ENCODE measurements around the gene PAX3. TPM values are rescaled to one million over a fixed set of nuclear protein-coding genes. Genes with fewer than 3 reads are reported as not detected.

The PAX3 gene
- total RNA-seq, 1 experiment from 2014 or later, result 4.2 TPM

- no peak for DNase-seq (ENCODE audit: extremely low read depth, low read depth)
Observed at GRCh38 chr2:222238072-222238471, 60.7 kb downstream of the PAX3 start.

DNA sequence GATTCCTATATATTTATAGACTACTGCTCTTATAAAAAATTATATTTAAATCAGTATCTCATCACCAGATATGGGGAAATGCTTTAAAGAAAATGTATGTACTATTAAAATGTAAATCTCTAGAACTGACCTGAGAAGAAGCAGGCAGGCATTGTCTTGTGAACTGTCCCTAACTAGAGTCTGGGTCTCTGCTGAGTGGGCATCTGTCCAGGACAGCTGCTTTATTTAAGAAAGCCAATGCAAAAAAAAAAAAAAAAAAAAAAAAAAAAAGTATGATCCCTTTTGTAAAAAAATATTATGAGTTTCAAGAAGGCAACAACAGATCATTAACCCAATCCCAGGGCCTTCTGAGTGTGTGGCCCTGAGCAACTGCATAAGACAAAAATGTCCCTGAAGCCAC, 66.0 kb downstream of the PAX3 start:
- no peak for DNase-seq (ENCODE audit: extremely low read depth, low read depth)

DNA sequence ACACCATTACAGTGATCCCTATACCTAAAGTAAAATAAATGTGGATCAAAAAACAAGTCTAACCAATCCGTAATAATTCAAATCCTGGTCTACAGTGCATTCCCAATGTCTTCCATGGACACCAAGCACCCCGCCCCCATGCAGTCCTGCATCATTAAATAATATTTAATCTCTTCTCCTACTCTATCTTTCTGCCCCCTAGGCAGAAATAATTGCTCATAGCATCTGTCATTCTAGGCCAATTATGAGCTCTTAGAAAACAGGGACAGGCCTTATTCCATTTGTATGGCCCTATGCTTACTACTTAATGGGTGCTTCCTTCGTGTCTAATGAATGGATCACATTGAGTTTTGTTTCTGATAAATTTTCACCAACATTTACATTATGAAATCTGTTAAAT, 66.4 kb downstream of the PAX3 start:
- DNase-seq (ENCODE audit: extremely low read depth, low read depth), result no peak

GRCh38 chr2:222228054-222228453, 70.7 kb downstream of the PAX3 start:
- DNase-seq (ENCODE audit: extremely low read depth, low read depth), result no peak

- DNase-seq (ENCODE audit: extremely low read depth, low read depth), result no peak
Observed at GRCh38 chr2:222218786-222219185, 80.0 kb downstream of the PAX3 start.

- DNase-seq (ENCODE audit: extremely low read depth, low read depth), result no peak
Observed at GRCh38 chr2:222217712-222218111, 81.1 kb downstream of the PAX3 start.

DNA sequence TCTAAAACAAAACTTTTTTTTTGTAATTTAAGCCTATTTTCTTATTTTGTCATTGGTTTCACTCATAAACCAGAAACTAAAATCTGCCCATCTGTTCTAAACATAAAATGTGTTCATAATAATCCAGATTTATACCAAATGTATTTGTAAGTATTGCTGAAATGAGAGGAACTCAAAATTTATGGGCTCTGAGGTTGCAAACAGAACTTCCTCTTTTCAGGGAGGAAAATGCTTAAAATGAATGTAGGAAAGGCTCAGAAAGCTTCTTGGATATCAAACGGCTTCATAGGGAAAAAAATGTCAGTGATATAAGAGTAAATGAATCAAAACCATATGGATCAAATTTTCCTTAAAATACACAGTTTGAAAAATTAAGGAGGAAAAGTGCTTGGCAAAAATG, 83.9 kb downstream of the PAX3 start:
- DNase-seq (ENCODE audit: extremely low read depth, low read depth), result no peak

DNA sequence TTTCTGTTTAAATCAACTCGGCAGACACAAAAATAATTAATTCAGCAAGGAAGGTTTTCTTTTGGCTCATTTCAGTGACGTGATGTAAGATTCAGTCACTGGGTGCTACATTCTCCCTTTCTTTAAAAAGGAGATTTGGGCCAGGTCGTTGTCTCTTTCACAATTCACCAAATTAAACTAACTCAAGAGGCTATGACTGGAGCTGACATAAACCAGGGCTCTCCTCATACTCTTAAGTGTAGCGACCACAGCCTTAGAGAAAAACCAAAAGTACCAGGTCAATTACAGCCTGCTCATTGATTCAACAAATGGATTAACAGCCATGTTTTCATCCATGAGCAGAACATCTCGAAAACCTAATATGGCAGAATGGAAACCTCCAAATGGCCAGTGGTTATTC, 85.7 kb downstream of the PAX3 start:
- no peak for DNase-seq (ENCODE audit: extremely low read depth, low read depth)

GRCh38 chr2:222212571-222212970, 86.2 kb downstream of the PAX3 start:
- DNase-seq (ENCODE audit: extremely low read depth, low read depth), result no peak

- no peak for DNase-seq (ENCODE audit: extremely low read depth, low read depth)
Observed at GRCh38 chr2:222208010-222208690, 90.6 kb downstream of the PAX3 start.

GRCh38 chr2:222205136-222205535, 93.7 kb downstream of the PAX3 start:
- no peak for DNase-seq (ENCODE audit: extremely low read depth, low read depth)

DNA sequence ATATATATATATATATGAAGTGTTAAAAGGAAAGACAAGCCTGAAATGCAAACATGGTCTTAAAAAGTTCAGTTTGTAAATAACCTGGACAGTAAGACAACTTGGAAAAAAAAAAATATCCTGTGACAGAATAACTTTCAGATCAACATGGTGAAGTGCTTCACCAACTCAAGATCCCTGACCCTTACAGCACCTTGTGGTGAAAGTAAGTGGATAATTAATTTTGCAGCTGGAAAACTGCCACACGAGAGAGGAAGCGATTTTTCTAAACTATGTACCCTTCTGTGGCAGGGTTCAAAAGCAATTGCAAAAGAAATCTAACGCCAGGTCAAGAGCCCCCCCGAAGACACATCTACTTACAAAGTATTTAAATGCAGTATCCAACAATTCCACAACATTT, 95.8 kb downstream of the PAX3 start:
- DNase-seq (ENCODE audit: extremely low read depth, low read depth), result no peak

- no peak for DNase-seq (ENCODE audit: extremely low read depth, low read depth)
Observed at GRCh38 chr2:222196159-222196558, 102.6 kb downstream of the PAX3 start.

- DNase-seq (ENCODE audit: extremely low read depth, low read depth), result no peak
Observed at GRCh38 chr2:222194669-222195068, 104.1 kb downstream of the PAX3 start.

- no peak for DNase-seq (ENCODE audit: extremely low read depth, low read depth)
Observed at GRCh38 chr2:222193328-222193983, 105.3 kb downstream of the PAX3 start.

DNA sequence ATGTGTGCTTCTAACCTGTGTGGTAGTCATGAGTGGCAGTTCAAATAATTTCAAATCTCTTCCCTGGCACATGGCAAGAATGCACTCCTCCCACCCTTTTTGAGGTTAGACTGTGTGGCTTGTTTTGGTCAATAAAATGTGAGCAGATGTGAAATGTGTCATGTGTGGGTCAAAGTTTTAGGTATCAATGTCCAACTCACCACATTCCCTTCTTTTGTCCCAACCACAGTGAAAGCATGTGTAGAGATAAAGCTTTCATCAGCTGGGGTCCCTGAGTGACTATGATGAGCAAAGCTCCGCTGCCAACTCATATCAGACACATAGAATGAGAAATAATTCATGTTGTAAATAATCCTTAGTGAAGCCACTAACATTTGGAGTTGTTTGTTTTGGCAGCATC, 118.2 kb downstream of the PAX3 start:
- no peak for DNase-seq (ENCODE audit: extremely low read depth, low read depth)

- DNase-seq (ENCODE audit: extremely low read depth, low read depth), result no peak
Observed at GRCh38 chr2:222179592-222179991, 119.2 kb downstream of the PAX3 start.

GRCh38 chr2:222178450-222178849, 120.3 kb downstream of the PAX3 start:
- DNase-seq (ENCODE audit: extremely low read depth, low read depth), result no peak

- no peak for DNase-seq (ENCODE audit: extremely low read depth, low read depth)
Observed at GRCh38 chr2:222176890-222177289, 121.9 kb downstream of the PAX3 start.

- DNase-seq (ENCODE audit: extremely low read depth, low read depth), result no peak
Observed at GRCh38 chr2:222174450-222174849, 124.3 kb downstream of the PAX3 start.

GRCh38 chr2:222169346-222169745, 129.5 kb downstream of the PAX3 start:
- DNase-seq (ENCODE audit: extremely low read depth, low read depth), result no peak

- DNase-seq (ENCODE audit: extremely low read depth, low read depth), result no peak
Observed at GRCh38 chr2:222167762-222168161, 131.0 kb downstream of the PAX3 start.

- no peak for DNase-seq (ENCODE audit: extremely low read depth, low read depth)
Observed at GRCh38 chr2:222160944-222161343, 137.9 kb downstream of the PAX3 start.

Measured in NCI-H460 (cell line).